B cell (primary cell): ENCODE results near the gene YBEY. TPM values are rescaled to one million over a fixed set of nuclear protein-coding genes. Genes with fewer than 3 reads are reported as not detected.

Experiments used
- ATAC-seq: fragments of 200-7000 bp; cut with Tn5 transposase; one replicate; pipeline ENCODE4 v1.10.0; 2021; ENCODE audit warnings: low read depth, mild to moderate bottlenecking, moderate number of reproducible peaks, moderate library complexity
- CTCF ChIA-PET: fragments of 350-600 bp; sonication (Branson Sonifier 250); formaldehyde crosslinking; loops from one replicate; lab custom pipeline; 2021; ENCODE audit warnings: antibody characterized with exemption, inconsistent platforms; lab: Charles Lee
- POLR2A ChIA-PET: fragments of 350-600 bp; sonication (Branson Sonifier 250); formaldehyde crosslinking; loops from one replicate; lab custom pipeline; 2021; ENCODE audit warnings: antibody characterized with exemption; lab: Charles Lee
- DNase-seq: peaks from one replicate; pipeline ENCODE4 v3.0.0; 2013
- H2AFZ ChIP-seq: 2 replicates; pipeline ENCODE4 v1.6.1; 2012; ENCODE audit warnings: mild to moderate bottlenecking, low read depth, low read length; ENCODE audit not compliant: insufficient read depth, poor library complexity, severe bottlenecking
- H3K27ac ChIP-seq, 2 donors: 1 replicate in 1 of 2; 2 replicates in 1 of 2; pipeline ENCODE4 v1.5.1; 2012 to 2013; ENCODE audit warnings: low read length in 2 of 2, mild to moderate bottlenecking in 2 of 2, moderate library complexity in 1 of 2
- H3K27me3 ChIP-seq, 4 experiments: fragments of 200-600 bp in 1 of 4; sonication (generic) in 1 of 4; replicated peaks in 1 of 4; 1 replicate in 2 of 4; 2 replicates in 2 of 4; pipeline versions ENCODE4 v1.6.1 to v1.7.0; 2013 to 2016; ENCODE audit warnings: low read length in 3 of 4, mild to moderate bottlenecking in 2 of 4, mixed read lengths in 1 of 4, moderate library complexity in 1 of 4; ENCODE audit not compliant: insufficient read depth in 4 of 4, control insufficient read depth in 3 of 4; ENCODE audit errors: control extremely low read depth in 1 of 4
- H3K36me3 ChIP-seq, 2 experiments: replicated peaks in 1 of 2; 1 replicate in 1 of 2; 2 replicates in 1 of 2; pipeline versions ENCODE4 v1.6.1 to v1.7.1; 2013; ENCODE audit warnings: low read length in 1 of 2; ENCODE audit not compliant: insufficient read depth in 2 of 2, control insufficient read depth in 1 of 2; ENCODE audit errors: control extremely low read depth in 1 of 2, extremely low read depth in 1 of 2
- H3K4me1 ChIP-seq, 2 donors: fragments of 200-600 bp in 1 of 2; sonication (generic) in 1 of 2; 1 replicate in 1 of 2; 2 replicates in 1 of 2; pipeline versions ENCODE4 v1.5.1 to v1.6.1; 2013 to 2017; ENCODE audit warnings: low read length in 2 of 2; ENCODE audit not compliant: control insufficient read depth in 2 of 2, insufficient read depth in 2 of 2
- H3K4me2 ChIP-seq: replicated peaks from 2 replicates; pipeline ENCODE3; 2012; ENCODE audit warnings: mild to moderate bottlenecking, low read depth, low read length; ENCODE audit not compliant: poor library complexity, severe bottlenecking
- H3K4me3 ChIP-seq, 5 experiments: fragments of 200-600 bp in 1 of 5; sonication (generic) in 1 of 5; 1 replicate in 3 of 5; 2 replicates in 2 of 5; pipeline versions ENCODE4 v1.5.1 to v1.7.0; 2011 to 2016; ENCODE audit warnings: low read length in 4 of 5, mild to moderate bottlenecking in 4 of 5, low read depth in 2 of 5, control low read depth in 1 of 5, moderate library complexity in 1 of 5; ENCODE audit not compliant: insufficient read depth in 1 of 5; ENCODE audit errors: control extremely low read depth in 1 of 5, extremely low read depth in 1 of 5
- H3K79me2 ChIP-seq: fragments of 200-600 bp; sonication (generic); one replicate; pipeline ENCODE4 v1.6.0; 2016; ENCODE audit warnings: low read length; ENCODE audit not compliant: control insufficient read depth, insufficient read depth
- H3K9ac ChIP-seq: fragments of 200-600 bp; sonication (generic); 2 replicates; pipeline ENCODE4 v1.6.1; 2017; ENCODE audit warnings: mild to moderate bottlenecking, low read length, moderate library complexity
- H3K9me3 ChIP-seq, 3 donors: one replicate each; pipeline versions ENCODE4 v1.6.1 to v1.7.1; 2013; ENCODE audit warnings: low read length in 2 of 3; ENCODE audit not compliant: control insufficient read depth in 2 of 3, insufficient read depth in 1 of 3; ENCODE audit errors: control extremely low read depth in 1 of 3
- H4K20me1 ChIP-seq: 2 replicates; pipeline ENCODE4 v1.6.0; 2012; ENCODE audit warnings: mild to moderate bottlenecking, low read length; ENCODE audit not compliant: insufficient read depth, control insufficient read depth, poor library complexity, severe bottlenecking
- H3K27ac Mint-ChIP-seq: one replicate; pipeline ENCODE4 v1.8.0; 2021; ENCODE audit warnings: mixed read lengths
- H3K27me3 Mint-ChIP-seq: one replicate; pipeline ENCODE4 v1.8.0; 2021; ENCODE audit warnings: mixed read lengths
- H3K4me1 Mint-ChIP-seq: one replicate; pipeline ENCODE4 v1.8.0; 2021; ENCODE audit warnings: mixed read lengths
- H3K4me3 Mint-ChIP-seq: one replicate; pipeline ENCODE4 v1.8.0; 2021; ENCODE audit warnings: mixed read lengths
- H3K9me3 Mint-ChIP-seq: one replicate; pipeline ENCODE4 v1.8.0; 2022; ENCODE audit warnings: mixed read lengths; ENCODE audit not compliant: insufficient read depth
- CTCF ChIP-seq: fragments of 200-600 bp; IDR thresholded peaks from one replicate; pipeline ENCODE4 v1.8.0; 2022; ENCODE audit warnings: antibody characterized with exemption, mild to moderate bottlenecking
- EZH2 ChIP-seq: IDR thresholded peaks from 2 replicates; pipeline ENCODE4 v1.6.1; 2012; ENCODE audit warnings: borderline replicate concordance, low read depth, mild to moderate bottlenecking, moderate library complexity, low read length; ENCODE audit not compliant: insufficient read depth, poor library complexity, severe bottlenecking
- WGBS: methylation state at CpG from one replicate; pipeline ENCODE4 v1.1.5; 2013; ENCODE audit warnings: missing lambda C conversion rate; ENCODE audit not compliant: insufficient coverage; 5-methylcytosine and 5-hydroxymethylcytosine counted together
- intact Hi-C: fragments of 100-400 bp; cut with micrococcal nuclease; formaldehyde crosslinking; loops from one replicate; pipeline ENCODE4 v1.10.0; 2022
- polyA plus RNA-seq: library from polyadenylated mRNA; depleted of rRNA; stranded (reverse); fragments of >200 nt; gene quantifications from 2 replicates; pipeline ENCODE4 v1.2.3, GENCODE V29; 2012
- total RNA-seq, 2 donors: library from RNA; stranded (reverse); fragments of 120-200 nt in 1 of 2; gene quantifications; 1 replicate in 1 of 2; 2 replicates in 1 of 2; pipeline versions ENCODE4 v1.2.3 to v1.2.4, GENCODE V29; 2013 to 2022

The YBEY gene
- total and polyA plus RNA-seq, 2 donors (not counting 1 experiment from before 2014, with no cell fraction given), result 15.0 to 21.6 TPM

- Mint-ChIP-seq H3K4me1 (no peaks in the 10 kb centered on the region), H3K27ac (no peak overlapping the region), H3K27me3 (no peaks in the 10 kb centered on the region), H3K4me3 (no peak overlapping the region), H3K9me3 (no peaks in the 10 kb centered on the region)
- ChIA-PET CTCF (no interaction called here), POLR2A (no interaction called here)
- H3K27me3 ChIP-seq, result no peaks in the 10 kb centered on the region
- DNase-seq (no peak), ATAC-seq (no peak)
- no peak overlapping the region for H3K27ac ChIP-seq
- H3K4me3 ChIP-seq, result no peak overlapping the region
- no peak overlapping the region for H3K9ac ChIP-seq
- H3K79me2 ChIP-seq, result no peaks in the 10 kb centered on the region
- H2AFZ ChIP-seq, result no peak overlapping the region
- H3K4me2 ChIP-seq, result no peak overlapping the region
- TF ChIP-seq EZH2, result no peak
- no peak for TF ChIP-seq CTCF
- no peaks in the 10 kb centered on the region for H4K20me1 ChIP-seq
- no peaks in the 10 kb centered on the region for H3K9me3 ChIP-seq
- H3K4me1 ChIP-seq, result no peaks in the 10 kb centered on the region
- H3K36me3 ChIP-seq, result no peaks in the 10 kb centered on the region
- intact Hi-C loops, result no loop called here
Observed at GRCh38 chr21:46311568-46311967, 25.4 kb downstream of the YBEY start.

GRCh38 chr21:46312949-46313348 is 26.8 kb downstream of the YBEY start:
- POLR2A ChIA-PET, result interaction anchor here (0.6 kb wide), 1 partner anchor 17 kb away, joined by 3 read pairs; no protein-coding TSS in a partner anchor
- H3K4me1 Mint-ChIP-seq, result no peaks in the 10 kb centered on the region

More at GRCh38 chr21:46312949-46313348, 26.8 kb downstream of the YBEY start:
- H2AFZ ChIP-seq, result no peak overlapping the region
- no peak overlapping the region for H3K4me3 Mint-ChIP-seq
- no peaks in the 10 kb centered on the region for H3K79me2 ChIP-seq
- no peaks in the 10 kb centered on the region for H3K27me3 ChIP-seq
- H3K9me3 ChIP-seq, result no peaks in the 10 kb centered on the region
- TF ChIP-seq EZH2 (no peak), CTCF (no peak)
- WGBS, result 98% methylated on average over 3 of the region's 5 CpGs
- no peaks in the 10 kb centered on the region for H4K20me1 ChIP-seq
- no peak for DNase-seq
- no peaks in the 10 kb centered on the region for H3K4me1 ChIP-seq
- no peak overlapping the region for H3K9ac ChIP-seq
- no peaks in the 10 kb centered on the region for H3K36me3 ChIP-seq
- no peak overlapping the region for H3K4me3 ChIP-seq
- no peak overlapping the region for H3K27ac ChIP-seq
- CTCF ChIA-PET, result no interaction called here
- no peak overlapping the region for H3K27ac Mint-ChIP-seq
- no peaks in the 10 kb centered on the region for H3K9me3 Mint-ChIP-seq
- H3K4me2 ChIP-seq, result no peak overlapping the region
- no peaks in the 10 kb centered on the region for H3K27me3 Mint-ChIP-seq
- no peak for ATAC-seq
- intact Hi-C loops, result no loop called here
